HG03135 (cell line): ENCODE measurements around the gene CYP46A1.

Source experiments
- ATAC-seq: cut with Tn5 transposase; IDR thresholded peaks from one replicate; pipeline ENCODE4 v1.9.1; 2021; ENCODE audit warnings: mild to moderate bottlenecking, moderate library complexity; ENCODE audit not compliant: unreplicated experiment

The CYP46A1 gene

GRCh38 chr14:99686557-99687283 lies 2.6 kb downstream of the CYP46A1 start:
- ATAC-seq = no peak

- ATAC-seq = no peak
Measured at GRCh38 chr14:99687284-99688209, 3.4 kb downstream of the CYP46A1 start.

GRCh38 chr14:99688210-99688581 lies 4.1 kb downstream of the CYP46A1 start:
- ATAC-seq = no peak

- no peak for ATAC-seq
Measured at GRCh38 chr14:99688629-99689028, 4.5 kb downstream of the CYP46A1 start.

DNA sequence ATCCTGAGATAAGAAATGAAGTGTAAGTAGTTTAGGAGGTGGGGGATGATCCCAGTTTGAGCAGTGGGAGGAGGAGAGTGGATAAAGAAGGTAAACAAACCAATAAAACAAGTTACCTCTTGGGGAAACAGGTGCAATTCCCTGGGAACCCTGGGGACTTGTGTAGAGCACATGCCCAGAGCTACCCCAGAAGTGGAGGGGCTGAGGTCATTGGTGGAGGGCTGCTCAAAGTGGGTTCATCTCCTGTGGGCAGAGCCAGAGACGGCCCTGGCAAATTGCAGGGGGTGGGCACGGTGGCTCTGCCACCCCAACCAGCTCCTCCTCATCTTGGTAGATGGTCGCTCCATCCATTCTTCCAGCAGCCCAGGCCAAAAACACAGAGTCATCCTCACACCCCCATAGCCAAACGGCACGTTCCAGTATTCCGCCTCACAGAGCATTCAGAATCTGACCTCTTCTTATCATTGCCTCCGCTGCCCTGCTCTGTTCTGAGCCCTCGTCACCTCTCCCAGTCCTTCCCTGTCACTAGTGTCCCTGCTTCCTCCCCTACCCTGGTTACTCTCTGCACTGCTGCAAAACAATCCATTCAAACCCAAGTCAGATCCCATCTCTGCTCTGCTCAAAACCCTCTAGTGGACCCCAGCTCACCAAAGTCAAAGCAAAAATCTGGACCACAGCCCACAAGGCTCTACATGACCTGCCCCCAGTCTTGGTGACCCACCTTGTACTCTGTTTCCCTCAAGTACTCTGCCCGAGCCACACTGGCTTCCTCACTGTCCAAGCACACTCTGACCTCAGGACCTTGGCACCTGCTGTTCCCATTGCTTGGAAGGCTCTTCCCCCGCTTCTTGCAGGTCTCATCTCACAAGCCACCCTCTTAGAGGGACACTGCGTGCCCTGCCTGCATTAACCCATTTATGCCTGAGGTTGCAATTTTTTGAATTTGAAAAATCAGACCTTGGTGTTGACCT lies 5.5 kb downstream of the CYP46A1 start:
- ATAC-seq = no peak

DNA sequence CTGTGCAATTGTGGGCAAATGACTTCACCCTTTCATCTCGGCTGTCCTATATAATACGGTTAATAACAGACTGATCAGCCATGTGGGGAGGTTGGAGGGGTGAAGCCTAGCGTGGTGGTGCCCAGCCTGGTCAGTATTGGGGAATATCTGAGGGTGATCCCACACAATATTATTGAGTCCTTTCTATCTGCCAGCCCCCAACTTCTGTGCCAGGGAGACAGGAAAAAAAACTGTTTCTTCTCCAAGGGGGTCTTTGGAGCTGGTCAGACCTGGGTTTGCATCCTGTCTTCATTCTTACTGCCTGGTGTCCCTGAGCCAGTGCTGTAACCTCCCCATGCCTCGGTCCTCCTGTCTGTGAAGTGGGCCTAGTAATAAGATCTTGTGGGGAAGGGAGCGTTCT lies 6.5 kb downstream of the CYP46A1 start:
- ATAC-seq = no peak

DNA sequence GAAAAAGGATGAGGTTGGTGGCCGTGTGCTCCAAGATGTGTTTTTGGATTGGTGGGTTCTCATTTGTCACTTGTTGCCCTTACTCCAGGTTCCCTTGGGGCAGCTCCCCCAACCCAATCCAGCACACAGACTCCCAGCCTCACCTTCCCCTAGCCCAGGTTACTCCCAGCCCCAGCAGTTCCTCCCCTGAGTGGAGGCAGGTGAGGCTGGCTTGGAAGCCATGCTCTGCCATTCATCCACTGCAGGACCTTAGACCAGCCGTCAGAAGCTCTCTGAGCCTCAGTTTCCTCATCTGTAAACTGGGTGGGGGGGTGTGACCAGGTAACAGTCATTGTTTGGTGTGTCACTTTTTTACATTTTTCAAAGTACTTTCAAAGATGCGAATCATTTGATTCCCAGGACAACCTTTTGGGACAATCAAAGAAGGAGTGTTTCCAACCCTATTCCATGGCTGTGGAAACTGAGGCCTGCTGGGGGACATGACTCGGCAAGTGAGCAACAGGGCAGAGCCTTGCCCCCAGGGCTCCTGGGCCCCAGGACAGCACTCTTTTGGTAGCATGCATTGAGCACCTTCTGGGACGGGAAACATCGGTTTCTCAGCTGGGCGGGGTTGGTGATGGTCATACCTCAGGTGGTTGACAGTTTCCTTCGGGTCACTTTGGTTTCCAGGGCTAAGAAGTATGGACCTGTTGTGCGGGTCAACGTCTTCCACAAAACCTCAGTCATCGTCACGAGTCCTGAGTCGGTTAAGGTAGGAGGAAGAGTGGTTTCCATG lies 7.2 kb downstream of the CYP46A1 start:
- no peak for ATAC-seq

DNA sequence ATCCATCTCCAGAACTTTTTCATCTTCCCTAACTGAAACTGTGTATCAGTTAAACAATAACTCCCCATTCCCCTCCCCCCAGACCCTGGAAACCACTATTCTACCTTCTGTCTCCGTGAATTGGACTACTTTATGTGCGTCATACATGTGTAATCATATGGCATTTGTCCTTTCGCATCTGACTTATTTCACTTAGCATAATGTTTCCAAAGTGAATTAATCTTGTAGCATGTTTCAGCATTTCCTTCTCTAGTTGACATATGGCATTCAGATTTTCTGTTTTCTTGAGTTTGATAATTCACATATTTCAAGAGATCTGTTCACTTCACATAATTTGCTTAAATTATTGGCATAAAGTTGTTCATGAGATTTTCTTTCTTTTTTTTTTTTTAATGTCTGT lies 9.8 kb downstream of the CYP46A1 start:
- no peak for ATAC-seq

DNA sequence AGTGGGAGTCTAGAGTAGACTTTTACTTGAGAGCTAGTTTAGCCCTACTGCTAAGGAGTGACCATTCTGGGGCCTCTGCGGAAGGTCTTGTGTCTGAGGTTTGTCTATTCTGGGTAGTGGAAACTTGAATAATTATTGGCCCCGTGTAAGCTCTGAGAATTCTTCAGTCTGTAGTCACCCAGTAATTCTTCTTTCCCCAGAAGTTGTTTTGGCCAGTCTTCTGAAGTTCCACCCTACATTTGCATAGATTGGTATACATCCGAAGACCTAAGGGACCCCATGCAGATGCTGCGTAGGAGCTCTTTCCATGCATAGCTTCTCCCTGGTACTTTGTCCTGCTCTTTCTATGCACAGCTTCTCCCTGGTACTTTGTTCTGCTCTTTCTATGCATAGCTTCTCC lies 12.8 kb downstream of the CYP46A1 start:
- ATAC-seq = no peak

DNA sequence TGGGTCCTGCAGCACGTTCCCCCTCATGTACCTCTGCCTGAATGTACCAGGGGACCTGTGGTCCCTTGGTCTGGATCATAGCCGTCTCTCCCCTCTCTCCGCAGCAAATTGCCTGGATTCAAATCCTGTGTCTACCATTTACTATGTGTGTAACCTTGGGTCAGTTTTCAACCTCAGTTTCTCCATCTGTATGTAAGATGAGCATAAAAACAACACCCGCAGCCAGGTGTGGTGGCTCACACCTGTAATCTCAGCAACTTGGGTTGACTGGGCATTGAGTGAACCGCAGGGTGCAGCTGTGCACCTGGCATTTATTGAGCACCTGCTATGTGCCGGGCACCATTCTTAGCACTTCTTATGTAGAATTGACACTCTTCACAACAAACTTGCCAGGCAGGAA lies 14.1 kb downstream of the CYP46A1 start:
- ATAC-seq = no peak

DNA sequence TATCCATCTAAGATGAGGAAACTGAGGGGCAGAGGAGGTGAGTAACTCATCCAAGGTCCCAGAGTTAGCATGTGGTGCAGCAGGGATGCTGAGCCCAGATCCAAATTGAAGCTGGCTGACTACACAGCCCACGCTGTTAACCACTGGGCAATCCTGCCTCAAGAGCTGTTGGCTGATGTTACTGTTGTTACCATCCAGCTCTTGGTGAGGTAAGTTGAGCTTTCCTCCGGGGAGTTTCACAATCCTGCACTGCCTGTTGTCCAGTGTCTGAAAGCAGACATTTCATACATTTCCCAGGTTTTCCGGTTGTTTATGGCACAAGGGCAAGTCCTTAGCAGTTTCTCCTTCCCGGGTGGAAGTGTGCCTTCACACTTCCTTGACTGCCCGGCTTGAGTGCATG lies 14.5 kb downstream of the CYP46A1 start:
- no peak for ATAC-seq

- no peak for ATAC-seq
Measured at GRCh38 chr14:99699085-99699760, 15.1 kb downstream of the CYP46A1 start.

DNA sequence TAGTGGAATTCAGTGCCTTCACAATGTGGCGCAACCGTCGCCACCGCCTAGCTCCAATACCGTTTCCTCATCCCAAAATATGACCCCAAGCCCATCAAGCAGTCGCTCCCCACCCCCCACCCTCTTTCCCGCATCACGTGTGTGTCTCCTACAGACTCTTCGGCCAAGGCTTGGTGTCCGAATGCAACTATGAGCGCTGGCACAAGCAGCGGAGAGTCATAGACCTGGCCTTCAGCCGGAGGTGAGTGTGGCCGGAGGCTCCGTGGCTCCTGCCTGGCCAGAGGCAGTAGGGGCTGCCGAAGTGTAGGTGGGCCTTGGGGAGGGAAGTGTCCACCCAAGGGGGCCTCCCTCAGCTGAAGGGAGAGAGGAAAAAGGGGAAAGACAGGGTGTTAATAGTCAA lies 15.8 kb downstream of the CYP46A1 start:
- no peak for ATAC-seq

DNA sequence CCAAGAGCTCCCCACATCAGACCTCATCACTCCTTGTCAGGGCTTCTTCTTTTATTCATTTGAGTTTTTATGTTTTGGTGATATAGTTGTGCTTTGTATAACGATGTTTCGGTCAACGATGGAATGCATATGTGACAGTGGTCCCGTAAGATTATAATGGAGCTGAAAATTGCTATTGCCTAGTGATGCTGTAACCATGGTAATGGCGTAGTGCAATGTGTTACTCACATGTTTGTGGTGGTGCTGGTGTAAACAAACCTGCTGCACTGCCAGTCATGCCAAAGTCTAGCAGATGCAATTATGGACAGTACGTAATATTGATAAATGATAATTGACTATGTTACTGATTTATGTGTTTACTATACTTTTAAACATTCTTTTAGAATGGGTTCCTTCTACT lies 16.3 kb downstream of the CYP46A1 start:
- no peak for ATAC-seq

DNA sequence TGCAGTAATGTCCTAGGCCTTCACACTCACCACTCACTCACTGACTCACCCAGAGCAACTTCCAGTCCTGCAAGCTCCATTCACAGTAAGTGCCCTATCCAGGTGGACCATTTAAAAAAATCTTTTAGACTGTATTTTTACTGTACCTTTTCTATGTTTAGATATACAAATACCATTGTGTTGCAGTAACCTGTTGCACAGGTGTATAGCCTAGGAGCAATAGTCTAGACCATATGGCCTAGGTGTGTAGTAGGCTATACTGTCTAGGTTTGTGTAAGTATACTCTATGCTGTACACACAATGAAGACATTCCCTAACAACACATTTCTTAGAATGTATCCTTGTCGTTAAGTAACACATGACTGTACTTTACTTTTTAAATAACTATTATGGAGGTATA lies 17.2 kb downstream of the CYP46A1 start:
- ATAC-seq = no peak

GRCh38 chr14:99702115-99702514 lies 18.0 kb downstream of the CYP46A1 start:
- ATAC-seq = no peak

- ATAC-seq = no peak
Measured at GRCh38 chr14:99703381-99703780, 19.3 kb downstream of the CYP46A1 start.

GRCh38 chr14:99704037-99704436 lies 19.9 kb downstream of the CYP46A1 start:
- no peak for ATAC-seq

DNA sequence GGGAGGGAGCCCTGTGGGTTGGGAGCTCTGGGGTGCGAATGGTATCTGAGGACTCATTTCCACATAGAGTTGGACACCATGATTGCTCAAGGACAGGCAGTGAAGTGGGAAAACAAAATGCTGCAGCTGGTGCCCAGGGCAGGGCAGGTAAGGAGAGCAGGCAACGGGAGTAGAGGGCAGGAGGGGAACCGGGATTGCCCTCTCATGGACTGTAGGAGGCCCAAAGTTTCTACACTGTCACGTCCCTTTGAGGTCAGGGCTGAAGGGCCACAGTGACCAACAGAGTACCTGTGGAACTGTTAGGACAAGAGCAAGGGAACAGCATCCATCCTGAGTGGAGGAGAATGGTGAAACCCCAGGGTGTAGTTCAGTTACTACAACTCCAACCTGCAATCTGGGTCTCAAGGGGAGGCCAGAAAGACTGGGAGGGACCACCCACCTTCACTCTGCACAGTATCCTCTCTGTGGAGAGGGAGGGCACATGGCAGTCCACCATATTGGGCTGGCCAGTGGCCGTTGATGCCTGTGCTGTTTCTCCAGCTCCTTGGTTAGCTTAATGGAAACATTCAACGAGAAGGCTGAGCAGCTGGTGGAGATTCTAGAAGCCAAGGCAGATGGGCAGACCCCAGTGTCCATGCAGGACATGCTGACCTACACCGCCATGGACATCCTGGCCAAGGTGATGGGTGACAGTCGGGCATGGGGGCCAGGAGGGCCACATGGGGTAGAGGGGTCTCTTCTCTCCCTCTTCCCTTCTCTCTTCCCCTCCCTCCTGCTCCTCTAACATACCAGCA lies 22.2 kb downstream of the CYP46A1 start:
- no peak for ATAC-seq
